Measurements from ENCODE around the gene ANTXRL.
"Not testable (repeated sequence)": the region's sequence is repeated elsewhere in the genome, so short reads cannot be mapped to it uniquely, and the experiment has no call there.

GRCh38 chr10:46315071-46315860, 28.5 kb downstream of the ANTXRL start:
- TF ChIP-seq, protein P1, sequence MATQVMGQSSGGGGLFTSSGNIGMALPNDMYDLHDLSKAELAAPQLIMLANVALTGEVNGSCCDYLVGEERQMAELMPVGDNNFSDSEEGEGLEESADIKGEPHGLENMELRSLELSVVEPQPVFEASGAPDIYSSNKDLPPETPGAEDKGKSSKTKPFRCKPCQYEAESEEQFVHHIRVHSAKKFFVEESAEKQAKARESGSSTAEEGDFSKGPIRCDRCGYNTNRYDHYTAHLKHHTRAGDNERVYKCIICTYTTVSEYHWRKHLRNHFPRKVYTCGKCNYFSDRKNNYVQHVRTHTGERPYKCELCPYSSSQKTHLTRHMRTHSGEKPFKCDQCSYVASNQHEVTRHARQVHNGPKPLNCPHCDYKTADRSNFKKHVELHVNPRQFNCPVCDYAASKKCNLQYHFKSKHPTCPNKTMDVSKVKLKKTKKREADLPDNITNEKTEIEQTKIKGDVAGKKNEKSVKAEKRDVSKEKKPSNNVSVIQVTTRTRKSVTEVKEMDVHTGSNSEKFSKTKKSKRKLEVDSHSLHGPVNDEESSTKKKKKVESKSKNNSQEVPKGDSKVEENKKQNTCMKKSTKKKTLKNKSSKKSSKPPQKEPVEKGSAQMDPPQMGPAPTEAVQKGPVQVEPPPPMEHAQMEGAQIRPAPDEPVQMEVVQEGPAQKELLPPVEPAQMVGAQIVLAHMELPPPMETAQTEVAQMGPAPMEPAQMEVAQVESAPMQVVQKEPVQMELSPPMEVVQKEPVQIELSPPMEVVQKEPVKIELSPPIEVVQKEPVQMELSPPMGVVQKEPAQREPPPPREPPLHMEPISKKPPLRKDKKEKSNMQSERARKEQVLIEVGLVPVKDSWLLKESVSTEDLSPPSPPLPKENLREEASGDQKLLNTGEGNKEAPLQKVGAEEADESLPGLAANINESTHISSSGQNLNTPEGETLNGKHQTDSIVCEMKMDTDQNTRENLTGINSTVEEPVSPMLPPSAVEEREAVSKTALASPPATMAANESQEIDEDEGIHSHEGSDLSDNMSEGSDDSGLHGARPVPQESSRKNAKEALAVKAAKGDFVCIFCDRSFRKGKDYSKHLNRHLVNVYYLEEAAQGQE (IDR thresholded peaks at IDR 0.05; ENCODE audit: low read depth) = not testable (repeated sequence)
- TF ChIP-seq EP300 (IDR thresholded peaks at IDR 0.05; ENCODE audit: borderline replicate concordance); EGR1 (IDR thresholded peaks at IDR 0.05); YY1 (IDR thresholded peaks at IDR 0.05; ENCODE audit: low read depth); TCF12 (IDR thresholded peaks at IDR 0.05; ENCODE audit: low read depth); CEBPB (IDR thresholded peaks at IDR 0.05): not testable (repeated sequence)

All from Ishikawa (cell line).